Measurements from ENCODE around the gene PRELP.
"Not testable (repeated sequence)": the region's sequence is repeated elsewhere in the genome, so short reads cannot be mapped to it uniquely, and the experiment has no call there.

PRELP gene

DNA sequence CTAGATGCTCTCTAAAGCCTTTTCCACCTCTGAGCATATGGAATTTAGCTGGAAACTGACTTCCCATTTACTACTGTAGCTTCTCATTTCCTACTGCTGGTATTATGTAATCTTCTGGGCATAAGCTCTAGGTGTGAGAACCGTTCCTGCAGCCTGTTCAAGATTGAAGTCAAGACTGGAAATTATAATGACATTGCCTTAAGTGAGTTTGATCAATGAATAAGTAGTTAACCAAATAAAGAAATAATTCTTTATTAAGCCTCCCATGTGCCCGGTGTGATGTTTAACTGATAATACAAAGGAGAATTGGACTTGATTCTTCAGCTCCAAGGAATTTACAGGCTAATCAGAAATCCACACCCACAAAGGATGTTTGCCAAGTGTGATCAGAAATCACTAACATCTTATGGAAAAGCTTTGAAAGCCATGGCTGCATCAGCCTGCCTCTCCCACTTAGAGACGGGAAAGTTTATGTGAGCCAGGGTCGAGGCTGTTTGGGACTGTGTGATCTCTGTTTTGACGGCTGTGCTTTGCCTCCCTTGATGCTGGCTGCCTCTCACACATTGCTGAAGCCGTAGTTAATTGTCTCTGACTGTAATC, 36.4 kb upstream of the PRELP start:
- TF ChIP-seq, protein P1, sequence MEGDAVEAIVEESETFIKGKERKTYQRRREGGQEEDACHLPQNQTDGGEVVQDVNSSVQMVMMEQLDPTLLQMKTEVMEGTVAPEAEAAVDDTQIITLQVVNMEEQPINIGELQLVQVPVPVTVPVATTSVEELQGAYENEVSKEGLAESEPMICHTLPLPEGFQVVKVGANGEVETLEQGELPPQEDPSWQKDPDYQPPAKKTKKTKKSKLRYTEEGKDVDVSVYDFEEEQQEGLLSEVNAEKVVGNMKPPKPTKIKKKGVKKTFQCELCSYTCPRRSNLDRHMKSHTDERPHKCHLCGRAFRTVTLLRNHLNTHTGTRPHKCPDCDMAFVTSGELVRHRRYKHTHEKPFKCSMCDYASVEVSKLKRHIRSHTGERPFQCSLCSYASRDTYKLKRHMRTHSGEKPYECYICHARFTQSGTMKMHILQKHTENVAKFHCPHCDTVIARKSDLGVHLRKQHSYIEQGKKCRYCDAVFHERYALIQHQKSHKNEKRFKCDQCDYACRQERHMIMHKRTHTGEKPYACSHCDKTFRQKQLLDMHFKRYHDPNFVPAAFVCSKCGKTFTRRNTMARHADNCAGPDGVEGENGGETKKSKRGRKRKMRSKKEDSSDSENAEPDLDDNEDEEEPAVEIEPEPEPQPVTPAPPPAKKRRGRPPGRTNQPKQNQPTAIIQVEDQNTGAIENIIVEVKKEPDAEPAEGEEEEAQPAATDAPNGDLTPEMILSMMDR (conservative IDR thresholded peaks at IDR 0.05): no peak

DNA sequence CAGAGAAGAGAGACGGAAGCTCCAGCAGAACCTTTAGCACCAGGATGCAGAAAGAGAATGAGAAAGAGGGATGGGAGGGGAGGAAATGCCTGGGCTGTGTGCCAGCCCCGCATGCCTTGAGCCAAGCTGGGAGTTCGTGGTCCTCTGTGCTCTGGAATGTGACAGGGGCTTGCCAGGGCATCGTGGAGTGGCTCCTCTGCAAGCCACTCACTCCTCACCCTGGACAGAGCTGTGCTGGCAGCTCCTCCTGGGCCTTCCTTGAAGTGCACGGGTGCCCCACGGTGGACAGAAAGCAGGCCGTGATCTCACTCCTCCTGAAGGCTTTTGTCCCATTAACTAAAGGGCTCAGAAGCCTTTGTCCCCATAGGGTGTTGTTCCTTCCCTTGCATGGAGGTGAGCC, 34.8 kb upstream of the PRELP start:
- TF ChIP-seq, protein P1 (conservative IDR thresholded peaks at IDR 0.05): peak; percentile 87
- H3K27ac ChIP-seq: peak overlapping the region; percentile 51

More for the DNA sequence above, 36.4 kb upstream of the PRELP start:
- H3K27ac ChIP-seq: no peak overlapping the region; the same call in 1 of the 2 replicates

DNA sequence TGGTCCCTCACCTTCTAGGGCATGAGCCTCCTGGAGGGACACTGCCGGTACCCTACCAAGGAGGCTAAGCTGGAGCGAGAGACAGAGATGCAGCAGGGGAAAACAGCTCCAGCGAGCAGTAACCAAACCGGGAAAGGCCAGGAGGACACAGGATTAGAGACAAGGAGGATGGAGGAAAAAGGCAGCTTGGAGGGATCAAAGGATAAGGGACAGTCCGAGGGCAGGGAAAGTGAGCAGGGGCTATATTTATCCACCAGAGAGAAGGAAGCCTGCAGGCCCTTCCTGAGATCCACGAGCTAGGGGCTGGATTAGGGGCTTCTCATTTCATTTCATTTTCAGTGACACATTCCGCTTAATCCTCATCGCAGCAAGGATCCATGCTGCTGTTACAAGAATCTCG, 33.8 kb upstream of the PRELP start:
- TF ChIP-seq, protein P1 (conservative IDR thresholded peaks at IDR 0.05): no peak
- H3K27ac ChIP-seq: no peak overlapping the region; the same call in 1 of the 2 replicates

DNA sequence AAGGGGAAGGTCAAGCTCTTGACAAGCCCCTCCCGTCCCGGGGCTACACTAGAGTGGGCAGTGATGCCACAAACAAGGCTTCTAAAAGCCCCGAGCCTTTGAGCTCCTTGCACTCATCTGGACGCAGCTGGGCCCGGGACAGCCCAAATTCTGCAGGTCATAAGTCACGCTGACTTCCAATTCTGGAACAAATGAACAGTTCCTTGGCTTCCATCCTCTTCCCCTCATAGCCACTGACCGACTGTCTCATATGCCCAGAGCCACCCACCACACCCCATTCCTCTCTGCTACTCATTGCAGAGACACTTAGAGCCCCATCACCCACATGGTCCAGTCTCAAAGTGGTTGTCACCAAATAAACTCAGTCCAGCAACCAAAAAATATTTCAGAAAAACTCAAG, 32.8 kb upstream of the PRELP start:
- TF ChIP-seq, protein P1 (conservative IDR thresholded peaks at IDR 0.05): no peak
- no peak overlapping the region for H3K27ac ChIP-seq

DNA sequence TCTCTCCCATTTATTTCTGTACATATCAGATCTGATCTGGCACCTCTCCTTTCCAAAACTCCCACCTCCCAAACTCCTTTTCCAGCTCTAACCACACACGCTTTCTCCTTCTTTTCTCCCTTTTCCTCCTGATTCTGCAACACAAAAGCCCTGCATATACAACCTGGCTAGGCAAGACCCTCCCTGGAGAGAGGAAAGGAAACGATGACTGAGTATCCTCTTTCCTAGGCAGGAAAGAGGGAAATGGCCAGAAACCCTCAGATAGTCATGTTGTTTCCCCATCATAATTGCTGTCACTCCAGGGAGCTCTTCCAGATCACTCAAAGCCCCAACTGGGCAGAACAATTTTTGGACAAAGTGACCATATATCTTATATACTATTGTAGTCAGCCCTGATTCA, 32.3 kb upstream of the PRELP start:
- H3K27ac ChIP-seq: no peak overlapping the region
- TF ChIP-seq, protein P1 (conservative IDR thresholded peaks at IDR 0.05): no peak

DNA sequence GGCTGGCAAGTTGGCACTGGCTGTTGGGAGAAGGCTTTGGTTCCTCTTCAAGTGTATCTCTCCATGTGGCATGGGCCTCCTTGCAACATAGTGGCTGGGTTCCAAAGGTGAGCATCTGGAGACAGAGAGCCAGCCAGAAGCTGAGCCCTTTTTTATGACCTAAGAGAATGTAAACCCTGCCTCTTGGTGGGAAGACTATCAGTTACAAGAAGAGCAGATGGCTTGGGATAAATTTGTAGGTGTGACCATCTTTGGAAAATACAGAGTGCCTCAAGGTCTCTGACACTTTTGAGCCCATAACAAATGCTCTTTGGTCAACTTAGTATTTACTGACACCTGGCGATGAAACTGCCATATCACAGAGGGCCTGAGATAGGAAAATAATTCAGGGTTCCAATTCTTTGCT, 31.4 kb upstream of the PRELP start:
- H3K27ac ChIP-seq: no peak overlapping the region
- TF ChIP-seq, protein P1 (conservative IDR thresholded peaks at IDR 0.05): no peak

DNA sequence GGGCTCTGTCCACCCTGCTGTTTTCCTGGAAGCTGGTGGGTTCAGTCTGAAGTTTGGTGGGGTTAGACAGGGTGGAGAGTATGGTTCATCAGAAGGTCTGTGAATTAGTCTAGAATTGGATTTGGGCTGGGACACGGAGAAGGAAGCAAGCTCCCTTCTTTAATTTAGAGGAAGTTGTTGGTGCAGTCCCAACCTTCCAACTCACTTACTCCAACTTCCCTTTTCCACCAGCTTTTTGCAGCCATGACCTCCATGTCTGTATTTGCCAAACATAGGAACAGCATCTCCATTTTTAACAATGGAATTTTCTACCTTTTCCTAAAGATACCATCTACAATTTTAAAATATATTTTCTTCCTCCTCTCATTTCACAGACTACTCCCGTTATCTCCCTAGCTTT, 28.5 kb upstream of the PRELP start:
- no peak overlapping the region for H3K27ac ChIP-seq
- TF ChIP-seq, protein P1 (conservative IDR thresholded peaks at IDR 0.05): no peak

DNA sequence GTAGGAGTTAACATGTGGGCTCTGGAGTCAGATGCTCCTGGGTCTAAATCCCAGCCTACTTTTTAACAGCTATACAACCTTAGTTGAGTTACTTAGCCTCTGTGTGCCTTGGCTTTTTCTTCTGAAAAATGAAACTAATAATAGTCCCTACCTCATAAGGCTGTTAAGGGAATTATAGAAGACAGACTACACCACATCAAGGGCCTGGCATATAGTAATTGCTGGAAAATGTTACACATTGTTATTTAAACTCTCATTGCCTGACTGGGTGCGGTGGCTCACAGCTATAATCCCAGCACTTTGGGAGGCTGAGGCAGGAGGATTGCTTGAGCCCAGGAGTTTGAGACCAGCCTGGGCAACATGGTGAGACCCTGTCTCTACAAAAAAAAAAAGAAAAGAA, 28.0 kb upstream of the PRELP start:
- not testable (repeated sequence) for H3K27ac ChIP-seq
